Keratinocyte (primary cell): ENCODE data around the gene RBMS3.

Source experiments
- CTCF ChIP-seq, 3 experiments: IDR thresholded peaks in 1 of 3; conservative IDR thresholded peaks in 1 of 3; optimal IDR thresholded peaks in 1 of 3; 2 replicates in 2 of 3; 3 replicates in 1 of 3; pipeline versions ENCODE3 to v1.5.1; 2011; ENCODE audit warnings: low read length in 3 of 3, mild to moderate bottlenecking in 3 of 3, moderate library complexity in 2 of 3, control low read depth in 1 of 3, inconsistent platforms in 1 of 3; ENCODE audit not compliant: insufficient read depth in 2 of 3; ENCODE audit errors: extremely low read depth in 1 of 3
- EZH2 ChIP-seq: IDR thresholded peaks from one replicate; pipeline ENCODE4 v1.6.1; 2012; ENCODE audit warnings: inconsistent platforms, mild to moderate bottlenecking, low read length, moderate library complexity

- no peak for TF ChIP-seq CTCF (optimal IDR thresholded peaks at IDR 0.05 in 1 of 3, IDR thresholded peaks at IDR 0.05 in 1 of 3, conservative IDR thresholded peaks at IDR 0.05 in 1 of 3; ENCODE audit: extremely low read depth in 1 of 3, insufficient read depth in 2 of 3, low read length in 3 of 3)
- no peak for TF ChIP-seq EZH2
Measured at GRCh38 chr3:29412110-29412509, 131.2 kb downstream of the RBMS3 start.
